HG03354 (cell line): ENCODE results near the gene FAM156A.
"Not testable (repeated sequence)": the region's sequence is repeated elsewhere in the genome, so short reads cannot be mapped to it uniquely, and the experiment has no call there.

Experiments used
- ATAC-seq: cut with Tn5 transposase; IDR thresholded peaks from one replicate; pipeline ENCODE4 v1.9.1; 2021; ENCODE audit warnings: mild to moderate bottlenecking; ENCODE audit not compliant: unreplicated experiment, poor library complexity, severe bottlenecking

Gene FAM156A

GRCh38 chrX:52907900-52908299 lies 50.4 kb downstream of the FAM156A start:
- ATAC-seq, result not testable (repeated sequence)

GRCh38 chrX:52907137-52907536 lies 51.2 kb downstream of the FAM156A start:
- ATAC-seq, result not testable (repeated sequence)

- ATAC-seq, result not testable (repeated sequence)
Measured at GRCh38 chrX:52906072-52906471, 52.2 kb downstream of the FAM156A start.

- not testable (repeated sequence) for ATAC-seq
Measured at GRCh38 chrX:52905531-52905930, 52.8 kb downstream of the FAM156A start.
